ENCODE data around the gene COL20A1. TPM values are rescaled to one million over a fixed set of nuclear protein-coding genes. Genes with fewer than 3 reads are reported as not detected.

COL20A1 gene
- total and polyA plus RNA-seq, 12 donors = 0.26 to 0.30 TPM; not detected in 10

DNA sequence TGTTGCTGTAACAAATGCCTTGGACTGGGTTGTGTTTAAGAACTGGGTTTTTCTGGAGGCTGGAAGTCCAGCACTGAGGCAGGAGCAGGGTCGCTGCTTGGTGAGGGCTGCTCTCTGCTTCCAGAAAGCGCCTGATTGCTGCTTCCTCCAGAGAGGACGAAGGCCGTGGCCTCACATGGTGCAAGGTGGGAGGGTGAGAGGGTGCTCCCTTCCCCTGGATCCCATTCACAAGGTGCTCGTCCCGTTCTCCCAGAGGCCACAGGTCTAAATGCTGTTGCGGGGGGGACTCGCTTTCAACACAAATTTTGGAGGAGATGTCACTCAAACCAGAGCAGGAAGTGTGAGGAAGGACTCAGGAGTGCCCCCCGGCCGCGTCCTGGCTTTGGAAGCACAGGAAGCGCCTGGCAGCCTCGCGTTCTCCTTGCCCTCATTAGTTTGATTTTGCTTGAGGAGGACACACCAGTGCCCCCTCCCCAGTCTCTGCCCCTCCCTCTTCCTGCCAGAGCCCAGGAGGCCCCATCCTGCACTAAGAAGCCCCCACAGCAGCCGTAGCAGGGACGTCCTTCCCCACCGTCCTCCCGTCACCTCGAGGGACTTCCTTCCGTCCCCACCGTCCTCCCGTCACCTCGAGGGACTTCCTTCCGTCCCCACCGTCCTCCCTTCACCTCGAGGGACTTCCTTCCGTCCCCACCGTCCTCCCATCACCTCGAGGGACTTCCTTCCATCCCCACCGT lies 31.0 kb upstream of the COL20A1 start:
- intact Hi-C loops (cut with DNase I) = no loop called here
- WGBS, 2 donors = 33 to 39% methylated on average over 28 to 30 of the region's 30 CpGs
- Histone ChIP-seq H3K4me3 (no peak overlapping the region), H3K4me1 (no peaks in the 10 kb centered on the region), H3K27ac (no peak overlapping the region), H3K9me3 (no peaks in the 10 kb centered on the region), H3K27me3 (peaks cover 8 to 88% (median 76%) of the 10 kb centered on the region in 7 donors), H3K36me3 (no peaks in the 10 kb centered on the region)
- no peak for DNase-seq
- no peak for ATAC-seq
- TF ChIP-seq CTCF (IDR thresholded peaks at IDR 0.05) = no peak

DNA sequence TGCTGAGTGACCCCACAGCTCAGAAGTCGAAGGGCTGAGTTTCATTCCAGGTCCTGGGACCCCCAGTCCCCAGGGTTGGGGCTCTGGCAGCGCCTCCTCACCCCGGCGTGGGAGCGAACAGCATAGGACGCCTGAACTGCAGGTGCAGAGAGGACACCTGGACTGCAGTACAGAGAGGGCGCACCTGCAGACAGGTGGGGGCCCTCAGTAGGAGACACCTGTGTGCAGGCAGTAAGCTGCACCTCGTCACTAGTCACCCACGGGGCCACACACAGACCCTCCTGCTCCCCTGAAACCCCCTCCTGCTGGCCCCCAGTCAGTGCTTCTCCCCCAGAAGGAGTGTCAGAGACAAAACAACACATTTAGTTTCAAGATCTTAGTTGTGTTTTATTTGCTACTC lies 30.1 kb upstream of the COL20A1 start:
- WGBS, 2 donors = 82 to 86% methylated on average over 9 of the region's 9 CpGs
- ATAC-seq = no peak
- Histone ChIP-seq H3K36me3 (no peaks in the 10 kb centered on the region), H3K27me3 (peaks cover 8 to 95% (median 82%) of the 10 kb centered on the region in 7 donors), H3K4me3 (no peak overlapping the region), H3K27ac (no peak overlapping the region), H3K9me3 (no peaks in the 10 kb centered on the region), H3K4me1 (no peaks in the 10 kb centered on the region)
- intact Hi-C loops (cut with DNase I) = no loop called here
- TF ChIP-seq CTCF (IDR thresholded peaks at IDR 0.05) = no peak
- DNase-seq = no peak

DNA sequence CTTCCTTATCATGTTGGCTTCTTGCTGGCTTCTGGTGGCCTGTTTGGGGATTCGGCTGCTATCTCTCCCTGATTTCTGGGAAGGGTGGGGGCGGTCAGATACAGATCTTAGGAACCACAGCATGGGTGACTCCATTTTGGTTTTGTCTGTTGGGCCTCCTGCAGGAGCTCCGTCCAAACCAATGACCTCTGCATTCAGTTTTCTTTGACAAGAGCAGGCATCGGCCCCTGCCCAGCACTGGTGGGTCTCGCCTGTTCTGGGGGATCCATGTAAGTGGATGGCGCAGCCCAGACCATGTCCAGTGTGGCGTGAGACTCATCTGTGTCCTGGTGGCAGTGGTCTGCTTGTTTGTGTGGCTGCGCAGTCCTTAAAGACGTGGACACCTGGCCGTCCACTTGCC lies 29.0 kb upstream of the COL20A1 start:
- DNase-seq (no peak), ATAC-seq (no peak)
- H3K27ac ChIP-seq = no peak overlapping the region
- H3K36me3 ChIP-seq = no peaks in the 10 kb centered on the region
- no peak for TF ChIP-seq CTCF (IDR thresholded peaks at IDR 0.05)
- no peak overlapping the region for H3K4me3 ChIP-seq
- H3K27me3 ChIP-seq = peaks cover 8 to 84% (median 71%) of the 10 kb centered on the region in 7 donors
- 77 to 84% methylated on average over 10 of the region's 10 CpGs for WGBS, 2 donors
- no peaks in the 10 kb centered on the region for H3K9me3 ChIP-seq
- no peaks in the 10 kb centered on the region for H3K4me1 ChIP-seq
- intact Hi-C loops (cut with DNase I) = no loop called here

DNA sequence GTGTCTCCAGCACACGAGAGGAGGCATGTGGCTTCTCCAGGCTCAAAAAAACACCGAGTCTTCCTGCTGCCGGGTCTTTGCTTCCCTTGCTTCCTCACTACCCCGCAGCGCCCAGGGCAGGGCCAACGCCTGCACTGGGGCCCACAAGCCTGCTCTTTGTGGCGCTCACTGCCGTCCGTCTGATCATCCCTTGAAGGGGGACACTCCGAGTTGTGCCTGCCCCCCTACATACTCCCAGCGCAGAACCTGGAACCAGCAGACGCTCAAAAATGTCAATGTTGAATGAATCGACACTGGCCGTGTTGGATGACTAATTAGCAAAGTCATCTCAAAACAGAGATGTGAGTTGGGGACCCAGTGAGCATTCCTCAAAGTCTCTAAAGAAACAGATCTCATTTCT lies 28.5 kb upstream of the COL20A1 start:
- Histone ChIP-seq H3K36me3 (no peaks in the 10 kb centered on the region), H3K27me3 (peaks cover 8 to 80% (median 70%) of the 10 kb centered on the region in 7 donors), H3K9me3 (no peaks in the 10 kb centered on the region), H3K4me1 (no peaks in the 10 kb centered on the region), H3K27ac (no peak overlapping the region), H3K4me3 (no peak overlapping the region)
- no peak for DNase-seq
- intact Hi-C loops (cut with DNase I) = no loop called here
- 47 to 50% methylated on average over 14 of the region's 14 CpGs for WGBS, 2 donors
- ATAC-seq = no peak
- no peak for TF ChIP-seq CTCF (IDR thresholded peaks at IDR 0.05)

All from heart right ventricle (tissue), 16 donors.